GM19324 (cell line): ENCODE data around the gene DNM3.
"Not testable (repeated sequence)": the region's sequence is repeated elsewhere in the genome, so short reads cannot be mapped to it uniquely, and the experiment has no call there.

ENCODE experiments used
- ATAC-seq: cut with Tn5 transposase; IDR thresholded peaks from one replicate; pipeline ENCODE4 v1.9.1; 2021; ENCODE audit warnings: mild to moderate bottlenecking, moderate library complexity; ENCODE audit not compliant: unreplicated experiment, low FRiP score

The DNM3 gene

GRCh38 chr1:172003766-172004530 is 162.7 kb downstream of the DNM3 start:
- no peak for ATAC-seq

GRCh38 chr1:172004671-172005070 is 163.4 kb downstream of the DNM3 start:
- no peak for ATAC-seq

GRCh38 chr1:172005856-172006255 is 164.6 kb downstream of the DNM3 start:
- no peak for ATAC-seq

- ATAC-seq, result no peak
Observed at GRCh38 chr1:172006660-172007059, 165.4 kb downstream of the DNM3 start.

- no peak for ATAC-seq
Observed at GRCh38 chr1:172018727-172019311, 177.5 kb downstream of the DNM3 start.

- ATAC-seq, result no peak
Observed at GRCh38 chr1:172019976-172020375, 178.7 kb downstream of the DNM3 start.

- no peak for ATAC-seq
Observed at GRCh38 chr1:172024516-172024915, 183.2 kb downstream of the DNM3 start.

- not testable (repeated sequence) for ATAC-seq
Observed at GRCh38 chr1:172024944-172025738, 183.8 kb downstream of the DNM3 start.

- ATAC-seq, result no peak
Observed at GRCh38 chr1:172040466-172040865, 199.2 kb downstream of the DNM3 start.

- ATAC-seq, result no peak
Observed at GRCh38 chr1:172041102-172041501, 199.8 kb downstream of the DNM3 start.

- ATAC-seq, result no peak
Observed at GRCh38 chr1:172041742-172042141, 200.4 kb downstream of the DNM3 start.

- no peak for ATAC-seq
Observed at GRCh38 chr1:172043900-172044299, 202.6 kb downstream of the DNM3 start.

GRCh38 chr1:172051898-172052297 is 210.6 kb downstream of the DNM3 start:
- no peak for ATAC-seq

GRCh38 chr1:172054172-172054571 is 212.9 kb downstream of the DNM3 start:
- ATAC-seq, result no peak

- not testable (repeated sequence) for ATAC-seq
Observed at GRCh38 chr1:172055816-172056419, 214.6 kb downstream of the DNM3 start.

GRCh38 chr1:172068334-172068733 is 227.0 kb downstream of the DNM3 start:
- ATAC-seq, result no peak

- ATAC-seq, result no peak
Observed at GRCh38 chr1:172069051-172069450, 227.8 kb downstream of the DNM3 start.

- no peak for ATAC-seq
Observed at GRCh38 chr1:172069534-172069933, 228.2 kb downstream of the DNM3 start.

- ATAC-seq, result no peak
Observed at GRCh38 chr1:172070055-172070454, 228.8 kb downstream of the DNM3 start.

GRCh38 chr1:172071746-172072145 is 230.4 kb downstream of the DNM3 start:
- ATAC-seq, result no peak

GRCh38 chr1:172079859-172080258 is 238.6 kb downstream of the DNM3 start:
- ATAC-seq, result not testable (repeated sequence)
